OCI-LY3 (cell line): ENCODE data around the gene P2RX3.

Experiments used
- H2AFZ ChIP-seq: fragments of 200-600, 300-600 bp; shearing (Covaris generic); 2 replicates; pipeline ENCODE4 v1.6.0; 2014; ENCODE audit warnings: antibody characterized with exemption, low read depth, low read length
- H3K27ac ChIP-seq: fragments of 200-600, 300-600 bp; sonication (generic); 2 replicates; pipeline ENCODE4 v1.5.1; 2014; ENCODE audit warnings: mild to moderate bottlenecking, low read length, moderate library complexity, mixed read lengths
- H3K27me3 ChIP-seq: fragments of 200-600, 300-600 bp; sonication (generic); 2 replicates; pipeline ENCODE4 v1.6.1; 2014; ENCODE audit warnings: low read depth, low read length, mixed read lengths
- H3K36me3 ChIP-seq: fragments of 200-600, 300-600 bp; sonication (generic); replicated peaks from 2 replicates; pipeline ENCODE3; 2014; ENCODE audit warnings: low read depth, low read length, mixed read lengths
- H3K4me1 ChIP-seq: fragments of 300-600, 200-600 bp; sonication (generic); 2 replicates; pipeline ENCODE4 v1.6.1; 2014; ENCODE audit warnings: low read length, mixed read lengths
- H3K4me2 ChIP-seq: fragments of 200-600, 300-600 bp; sonication (generic); 2 replicates; pipeline ENCODE4 v1.6.1; 2014; ENCODE audit warnings: low read length, mixed read lengths
- H3K4me3 ChIP-seq: fragments of 300-600, 200-600 bp; sonication (generic); 2 replicates; pipeline ENCODE4 v1.5.1; 2014; ENCODE audit warnings: antibody characterized with exemption, mild to moderate bottlenecking, low read length, moderate library complexity
- H3K79me2 ChIP-seq: fragments of 300-600, 200-600 bp; shearing (Covaris generic); 2 replicates; pipeline ENCODE4 v1.6.1; 2014; ENCODE audit warnings: mild to moderate bottlenecking, low read length, mixed read lengths
- H3K9ac ChIP-seq: fragments of 300-600, 200-600 bp; shearing (Covaris generic); 2 replicates; pipeline ENCODE4 v1.6.0; 2014; ENCODE audit warnings: mild to moderate bottlenecking, low read length, moderate library complexity
- H3K9me3 ChIP-seq: fragments of 200-600, 300-600 bp; shearing (Covaris generic); 2 replicates; pipeline ENCODE4 v1.6.1; 2014; ENCODE audit warnings: low read length, mixed read lengths; ENCODE audit not compliant: insufficient read depth
- H4K20me1 ChIP-seq: fragments of 200-600, 300-600 bp; sonication (generic); 2 replicates; pipeline ENCODE4 v1.6.1; 2016; ENCODE audit warnings: low read length, mixed read lengths; ENCODE audit not compliant: insufficient read depth
- EZH2phosphoT487 ChIP-seq: fragments of 200-600 bp; shearing (Covaris generic); IDR thresholded peaks from 2 replicates; pipeline ENCODE4 v1.6.1; 2018; ENCODE audit warnings: antibody characterized with exemption, mixed run types, low read depth
- TF ChIP-seq, protein P1 (sequence below): fragments of 200-600, 300-600 bp; sonication (generic); IDR thresholded peaks from 2 replicates; pipeline ENCODE4 v1.5.1; 2014; ENCODE audit warnings: antibody characterized with exemption, low read length, low read depth

P2RX3 gene

DNA sequence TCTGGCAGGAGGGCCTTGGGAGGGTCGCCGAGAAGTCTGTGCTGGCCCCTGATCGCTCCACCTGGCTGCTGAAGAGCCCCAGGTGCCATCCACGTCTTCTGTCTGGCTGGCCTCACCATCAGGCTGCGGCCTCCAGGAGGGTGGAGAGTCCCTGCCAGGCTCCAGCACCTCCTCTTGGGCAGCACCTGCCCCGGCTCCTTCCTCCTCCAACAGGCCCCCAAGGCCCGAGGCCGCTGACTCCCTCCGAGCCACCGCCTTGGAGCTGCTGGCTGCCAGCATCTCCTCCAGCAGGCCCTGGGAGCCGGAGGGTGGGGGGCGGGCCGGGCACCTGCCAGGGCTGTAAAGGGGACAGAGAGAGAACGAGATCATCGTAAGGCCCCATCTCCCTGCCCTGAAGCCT lies 35.7 kb upstream of the P2RX3 start:
- Histone ChIP-seq H3K79me2 (no peaks in the 10 kb centered on the region), H3K27me3 (no peaks in the 10 kb centered on the region), H3K4me2 (no peak overlapping the region), H3K4me1 (no peaks in the 10 kb centered on the region), H3K27ac (no peak overlapping the region), H3K9me3 (no peaks in the 10 kb centered on the region), H3K4me3 (no peak overlapping the region), H3K9ac (no peak overlapping the region), H3K36me3 (peaks cover 16% of the 10 kb centered on the region), H2AFZ (no peak overlapping the region), H4K20me1 (no peaks in the 10 kb centered on the region)
- TF ChIP-seq EZH2phosphoT487, result no peak
- TF ChIP-seq, protein P1, sequence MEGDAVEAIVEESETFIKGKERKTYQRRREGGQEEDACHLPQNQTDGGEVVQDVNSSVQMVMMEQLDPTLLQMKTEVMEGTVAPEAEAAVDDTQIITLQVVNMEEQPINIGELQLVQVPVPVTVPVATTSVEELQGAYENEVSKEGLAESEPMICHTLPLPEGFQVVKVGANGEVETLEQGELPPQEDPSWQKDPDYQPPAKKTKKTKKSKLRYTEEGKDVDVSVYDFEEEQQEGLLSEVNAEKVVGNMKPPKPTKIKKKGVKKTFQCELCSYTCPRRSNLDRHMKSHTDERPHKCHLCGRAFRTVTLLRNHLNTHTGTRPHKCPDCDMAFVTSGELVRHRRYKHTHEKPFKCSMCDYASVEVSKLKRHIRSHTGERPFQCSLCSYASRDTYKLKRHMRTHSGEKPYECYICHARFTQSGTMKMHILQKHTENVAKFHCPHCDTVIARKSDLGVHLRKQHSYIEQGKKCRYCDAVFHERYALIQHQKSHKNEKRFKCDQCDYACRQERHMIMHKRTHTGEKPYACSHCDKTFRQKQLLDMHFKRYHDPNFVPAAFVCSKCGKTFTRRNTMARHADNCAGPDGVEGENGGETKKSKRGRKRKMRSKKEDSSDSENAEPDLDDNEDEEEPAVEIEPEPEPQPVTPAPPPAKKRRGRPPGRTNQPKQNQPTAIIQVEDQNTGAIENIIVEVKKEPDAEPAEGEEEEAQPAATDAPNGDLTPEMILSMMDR, result no peak

DNA sequence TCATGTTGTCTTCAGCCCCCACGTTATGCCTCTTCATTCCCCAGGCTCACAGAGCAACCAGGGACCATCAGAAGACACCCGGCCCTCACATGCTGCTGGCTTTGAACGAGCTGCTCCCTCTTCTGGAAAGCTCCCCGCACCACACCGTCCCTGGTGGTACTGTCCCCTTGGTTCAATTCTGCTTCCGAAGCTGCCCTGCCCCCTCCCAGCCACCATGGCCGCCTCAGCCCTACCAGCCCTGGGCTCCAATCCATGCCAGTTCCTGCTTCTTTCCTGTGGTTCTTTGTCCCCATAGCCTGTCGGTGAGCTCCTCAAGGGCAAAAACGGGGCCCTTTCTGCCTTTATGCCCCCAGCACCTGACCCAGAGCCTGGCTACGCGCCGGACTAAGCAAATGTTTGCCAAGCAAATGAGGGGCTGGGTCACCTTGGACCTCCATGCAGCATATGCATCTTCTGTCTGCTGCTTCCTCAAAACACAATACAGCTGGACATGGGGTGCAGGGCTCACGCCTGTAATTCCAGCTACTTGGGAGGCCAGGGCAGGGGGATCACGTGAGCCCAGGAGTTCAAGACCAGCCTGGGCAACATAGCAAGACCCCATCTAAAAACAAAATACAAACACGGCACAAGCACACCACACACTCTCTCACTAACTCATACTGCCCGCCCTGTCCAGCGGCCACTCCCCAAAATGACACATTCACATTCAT lies 34.7 kb upstream of the P2RX3 start:
- Histone ChIP-seq H3K79me2 (no peaks in the 10 kb centered on the region), H4K20me1 (no peaks in the 10 kb centered on the region), H3K27ac (no peak overlapping the region), H3K9ac (no peak overlapping the region), H3K36me3 (peaks cover 13% of the 10 kb centered on the region), H3K4me1 (no peaks in the 10 kb centered on the region), H3K27me3 (no peaks in the 10 kb centered on the region), H3K4me2 (no peak overlapping the region), H2AFZ (no peak overlapping the region), H3K4me3 (no peak overlapping the region), H3K9me3 (no peaks in the 10 kb centered on the region)
- no peak for TF ChIP-seq EZH2phosphoT487
- TF ChIP-seq, protein P1, result no peak

GRCh38 chr11:57303990-57304579 lies 34.1 kb upstream of the P2RX3 start:
- Histone ChIP-seq H2AFZ (no peak overlapping the region), H3K4me1 (no peaks in the 10 kb centered on the region), H4K20me1 (no peaks in the 10 kb centered on the region), H3K9ac (no peak overlapping the region), H3K27me3 (no peaks in the 10 kb centered on the region), H3K4me3 (no peak overlapping the region), H3K9me3 (no peaks in the 10 kb centered on the region), H3K36me3 (peaks cover 10% of the 10 kb centered on the region), H3K79me2 (no peaks in the 10 kb centered on the region), H3K27ac (no peak overlapping the region), H3K4me2 (no peak overlapping the region)
- no peak for TF ChIP-seq EZH2phosphoT487
- TF ChIP-seq, protein P1, result no peak

DNA sequence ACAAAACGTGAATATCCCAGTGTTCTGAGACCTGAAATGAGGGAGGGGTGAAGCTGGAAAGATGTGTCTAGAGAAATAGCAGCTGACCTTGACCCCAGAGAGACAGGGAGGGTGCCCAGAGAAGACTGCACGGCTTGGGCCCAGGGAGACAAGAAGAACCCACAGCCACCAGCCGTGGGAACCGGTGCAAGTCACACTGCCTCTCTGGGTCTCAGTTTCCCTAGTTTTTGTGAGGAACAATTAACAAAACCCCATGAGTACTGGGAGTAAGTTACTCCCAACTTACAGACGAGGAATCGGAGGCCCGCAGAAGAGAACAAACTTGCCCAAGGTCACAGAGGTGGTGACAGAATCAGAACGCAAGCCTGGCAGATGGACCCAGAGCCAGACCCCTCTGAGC lies 32.6 kb upstream of the P2RX3 start:
- H3K9ac ChIP-seq, result no peak overlapping the region
- TF ChIP-seq EZH2phosphoT487, result no peak
- TF ChIP-seq, protein P1, result no peak
- no peaks in the 10 kb centered on the region for H3K9me3 ChIP-seq
- H3K27ac ChIP-seq, result no peak overlapping the region
- peaks cover 6% of the 10 kb centered on the region for H3K36me3 ChIP-seq
- H3K79me2 ChIP-seq, result no peaks in the 10 kb centered on the region
- no peaks in the 10 kb centered on the region for H4K20me1 ChIP-seq
- no peak overlapping the region for H3K4me2 ChIP-seq
- H2AFZ ChIP-seq, result no peak overlapping the region
- no peaks in the 10 kb centered on the region for H3K27me3 ChIP-seq
- no peaks in the 10 kb centered on the region for H3K4me1 ChIP-seq
- no peak overlapping the region for H3K4me3 ChIP-seq
